Panc1 (cell line): ENCODE measurements around the gene P2RY6. TPM values are rescaled to one million over a fixed set of nuclear protein-coding genes. Genes with fewer than 3 reads are reported as not detected.

Source experiments
- ATAC-seq: fragments of 200-7000 bp; cut with Tn5 transposase; 2 replicates; pipeline ENCODE4 v1.9.1; 2020; ENCODE audit warnings: mild to moderate bottlenecking, moderate library complexity
- BruUV-seq: library from RNA; stranded (reverse); fragments of 400-500 nt; replicated peaks from 2 replicates; lab custom pipeline; 2021; lab: Mats Ljungman, UMichigan
- CTCF ChIA-PET: fragments of 300-600 bp; sonication (Branson Sonifier 250); formaldehyde crosslinking; loops from one replicate; lab custom pipeline; 2022; ENCODE audit warnings: antibody characterized with exemption; lab: Charles Lee
- POLR2A ChIA-PET: fragments of 300-600 bp; sonication (Branson Sonifier 250); formaldehyde crosslinking; loops from one replicate; lab custom pipeline; 2022; ENCODE audit warnings: antibody characterized with exemption; lab: Charles Lee
- DNase-seq: peaks from one replicate; pipeline ENCODE4 v3.0.0-alpha.2; 2010; ENCODE audit warnings: low read depth, low spot score
- H3K27ac ChIP-seq: 2 replicates; pipeline ENCODE4 v1.5.1; 2011; ENCODE audit warnings: mild to moderate bottlenecking, low read length, inconsistent platforms
- H3K27me3 ChIP-seq: fragments of 200-500 bp; sonication (Bioruptor generic); 2 replicates; pipeline ENCODE4 v1.6.0; 2014; ENCODE audit warnings: low read length, inconsistent platforms; ENCODE audit not compliant: control insufficient read depth, insufficient read depth
- H3K36me3 ChIP-seq: fragments of 200-500 bp; sonication (Bioruptor generic); 2 replicates; pipeline ENCODE4 v1.5.1; 2014; ENCODE audit warnings: inconsistent platforms, mild to moderate bottlenecking, low read length, moderate library complexity; ENCODE audit not compliant: control insufficient read depth, insufficient read depth
- H3K4me1 ChIP-seq: 2 replicates; pipeline ENCODE4 v1.5.1; 2011; ENCODE audit warnings: inconsistent platforms, mild to moderate bottlenecking, low read length, moderate library complexity; ENCODE audit not compliant: control insufficient read depth, insufficient read depth
- H3K4me3 ChIP-seq, 2 experiments: 2 replicates each; pipeline ENCODE4 v1.5.1; 2011 to 2012; ENCODE audit warnings: low read depth in 2 of 2, low read length in 2 of 2, mild to moderate bottlenecking in 2 of 2, inconsistent platforms in 1 of 2, moderate library complexity in 1 of 2
- H3K9me3 ChIP-seq: fragments of 200-500 bp; sonication (Bioruptor generic); 2 replicates; pipeline ENCODE4 v1.5.1; 2014; ENCODE audit warnings: low read depth, mild to moderate bottlenecking, inconsistent platforms, low read length, moderate library complexity; ENCODE audit not compliant: control insufficient read depth, insufficient read depth
- CTCF ChIP-seq: fragments of 450-650 bp; IDR thresholded peaks from 2 replicates; pipeline ENCODE4 v1.5.1; 2017; ENCODE audit warnings: mild to moderate bottlenecking
- POLR2AphosphoS5 ChIP-seq: IDR thresholded peaks from 2 replicates; pipeline ENCODE4 v1.6.1; 2012; ENCODE audit warnings: mild to moderate bottlenecking, low read depth, low read length, moderate library complexity
- REST ChIP-seq, 2 experiments: IDR thresholded peaks; 2 replicates each; pipeline ENCODE4 v1.6.1; 2011 to 2012; ENCODE audit warnings: low read depth in 2 of 2, control low read depth in 1 of 2, low read length in 1 of 2, mild to moderate bottlenecking in 1 of 2, moderate library complexity in 1 of 2; ENCODE audit not compliant: insufficient read depth in 1 of 2
- SIN3A ChIP-seq: IDR thresholded peaks from 2 replicates; pipeline ENCODE4 v1.6.1; 2012; ENCODE audit warnings: low read depth, mild to moderate bottlenecking, low read length, moderate library complexity, borderline replicate concordance; ENCODE audit not compliant: insufficient read depth
- TCF7L2 ChIP-seq: IDR thresholded peaks from 2 replicates; pipeline ENCODE4 v1.6.1; 2011; ENCODE audit warnings: mild to moderate bottlenecking, low read depth, low read length, inconsistent platforms
- in situ Hi-C: cut with HindIII; loops from 2 replicates; pipeline ENCODE4 v1.10.0; 2016; ENCODE audit warnings: low sequenced_read_pairs, low pct_unique_long_range_greater_than_20kb
- intact Hi-C: fragments of 100-400 bp; cut with micrococcal nuclease; formaldehyde crosslinking; loops from one replicate; pipeline ENCODE4 v1.10.0; 2022; ENCODE audit not compliant: unreplicated experiment
- total RNA-seq: library from RNA; stranded (reverse); gene quantifications from one replicate; pipeline ENCODE4 v1.2.1, GENCODE V29; 2021; ENCODE audit not compliant: unreplicated experiment

P2RY6 gene
- total RNA-seq, 1 experiment from 2014 or later = 0.59 TPM

- H3K27me3 ChIP-seq = no peaks in the 10 kb centered on the region
- intact Hi-C loops (no loop called here), in situ Hi-C loops (no loop called here)
- peaks cover 5% of the 10 kb centered on the region for H3K4me1 ChIP-seq
- TF ChIP-seq TCF7L2 (no peak), CTCF (no peak), POLR2AphosphoS5 (no peak), REST (IDR thresholded peaks at IDR 0.05; ENCODE audit: insufficient read depth in 1 of 2, low read depth in 2 of 2, low read length in 1 of 2) (no peak)
- BruUV-seq = no TSS peak
- no peak for DNase-seq
- POLR2A ChIA-PET = no interaction called here
- no peaks in the 10 kb centered on the region for H3K9me3 ChIP-seq
- ATAC-seq = no peak
- no peak overlapping the region for H3K4me3 ChIP-seq
- H3K27ac ChIP-seq = no peak overlapping the region
- no peaks in the 10 kb centered on the region for H3K36me3 ChIP-seq
- CTCF ChIA-PET = no interaction called here
These were observed 5.5 kb upstream of the P2RY6 start for GRCh38 chr11:73266646-73267020.

GRCh38 chr11:73267122-73267846 lies 4.9 kb upstream of the P2RY6 start:
- in situ Hi-C loops (no loop called here), intact Hi-C loops (no loop called here)
- ChIA-PET CTCF (no interaction called here), POLR2A (no interaction called here)
- Histone ChIP-seq H3K36me3 (no peaks in the 10 kb centered on the region), H3K4me3 (no peak overlapping the region), H3K27ac (no peak overlapping the region), H3K9me3 (no peaks in the 10 kb centered on the region), H3K4me1 (peaks cover 12% of the 10 kb centered on the region), H3K27me3 (no peaks in the 10 kb centered on the region)
- no peak for TF ChIP-seq TCF7L2
- TF ChIP-seq SIN3A = no peak
- TF ChIP-seq CTCF = no peak
- TF ChIP-seq POLR2AphosphoS5 = no peak
- TF ChIP-seq REST (IDR thresholded peaks at IDR 0.05; ENCODE audit: insufficient read depth in 1 of 2, low read depth in 2 of 2, low read length in 1 of 2) = no peak
- DNase-seq (no peak), ATAC-seq (no peak)
- BruUV-seq = no TSS peak
